Stimulated activated effector memory CD8-positive, alpha-beta T cell treated with anti-CD3 and anti-CD28 coated beads, Interleukin-12 subunit alpha, Interleukin-12 subunit beta, amount 100 ng/mL, for 72 hours (primary cell): ENCODE data around the gene ASXL1.
A peak's percentile ranks its signal among the peaks of the same experiment; 100 is the strongest.

ENCODE experiments used
- ATAC-seq: fragments of 150-1000 bp; cut with Tn5 transposase; 2 replicates; pipeline ENCODE4 v1.10.0; 2021
- DNase-seq, 2 donors: peaks; one replicate each; pipeline ENCODE4 v3.0.0; 2021 to 2022; ENCODE audit warnings: low spot score in 2 of 2
- H3K27ac Mint-ChIP-seq: one replicate; pipeline ENCODE4 v1.8.0; 2022; ENCODE audit warnings: mild to moderate bottlenecking, mixed read lengths
- H3K36me3 Mint-ChIP-seq: one replicate; pipeline ENCODE4 v1.8.0; 2022; ENCODE audit warnings: mild to moderate bottlenecking, mixed read lengths
- H3K4me1 Mint-ChIP-seq: one replicate; pipeline ENCODE4 v1.8.0; 2022; ENCODE audit warnings: mixed read lengths
- H3K4me3 Mint-ChIP-seq: one replicate; pipeline ENCODE4 v1.8.0; 2022; ENCODE audit warnings: mild to moderate bottlenecking, mixed read lengths
- H3K9me3 Mint-ChIP-seq: one replicate; pipeline ENCODE4 v1.8.0; 2022; ENCODE audit warnings: mixed read lengths

ASXL1 gene

DNA sequence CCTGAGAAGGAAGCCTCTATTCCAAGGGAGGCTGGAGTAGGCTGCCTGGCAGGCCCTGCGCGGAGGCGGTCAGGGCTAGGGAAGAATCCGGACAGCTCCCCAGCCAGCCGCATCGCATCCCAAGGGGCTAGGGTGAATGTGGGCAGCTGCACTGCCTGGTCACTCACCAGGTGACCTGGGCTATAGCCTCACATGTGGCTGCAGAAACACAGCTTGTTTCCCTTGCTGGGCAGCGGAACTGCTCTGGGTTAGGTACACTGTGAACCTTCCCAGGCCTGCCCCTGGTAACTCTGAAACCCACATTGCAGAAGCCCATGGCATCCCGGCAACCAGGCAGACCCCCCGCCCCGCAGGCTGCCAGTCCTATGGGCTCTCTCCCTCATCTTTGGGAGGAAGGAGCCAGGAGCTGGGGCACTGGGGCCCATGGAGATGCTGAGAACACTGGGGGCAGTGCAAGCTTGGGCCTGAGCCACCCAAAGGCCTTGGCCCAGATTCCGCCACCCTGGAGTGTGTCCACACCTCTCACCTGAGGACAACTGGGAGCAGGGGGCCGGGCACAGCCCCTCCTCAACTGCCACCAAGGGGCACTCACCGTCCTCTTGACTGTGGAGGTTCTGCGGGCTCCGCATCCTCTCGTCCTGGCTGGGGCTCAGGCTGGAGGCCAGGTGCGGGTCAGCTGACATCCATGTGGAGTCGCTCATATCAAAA lies 116.0 kb downstream of the ASXL1 start:
- Mint-ChIP-seq H3K4me1 (peaks cover 41% of the 10 kb centered on the region), H3K36me3 (peaks cover 8% of the 10 kb centered on the region), H3K27ac (peak overlapping the region; percentile 54), H3K4me3 (no peak overlapping the region), H3K9me3 (no peaks in the 10 kb centered on the region)
- DNase-seq, result no peak
- ATAC-seq, result no peak

DNA sequence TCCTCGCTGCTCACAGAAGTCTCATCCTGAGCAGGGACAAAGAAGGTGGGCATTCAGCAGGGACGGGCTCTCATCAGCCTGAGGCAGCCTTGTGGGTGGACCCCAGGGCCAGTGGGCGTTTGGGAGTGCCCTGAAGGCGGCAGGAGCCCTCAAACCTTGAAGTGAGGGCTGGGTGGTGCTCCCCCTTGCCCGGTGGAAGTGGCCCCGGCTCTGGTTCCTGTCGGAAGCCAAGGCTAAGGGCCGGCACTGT lies 116.5 kb downstream of the ASXL1 start:
- no peak overlapping the region for H3K27ac Mint-ChIP-seq
- no peak for DNase-seq
- H3K9me3 Mint-ChIP-seq, result no peaks in the 10 kb centered on the region
- ATAC-seq, result no peak
- peaks cover 45% of the 10 kb centered on the region for H3K4me1 Mint-ChIP-seq
- peaks cover 8% of the 10 kb centered on the region for H3K36me3 Mint-ChIP-seq
- H3K4me3 Mint-ChIP-seq, result no peak overlapping the region

- Mint-ChIP-seq H3K27ac (peak overlapping the region; percentile 89), H3K4me1 (peaks cover 49% of the 10 kb centered on the region), H3K4me3 (no peak overlapping the region), H3K36me3 (peaks cover 8% of the 10 kb centered on the region), H3K9me3 (no peaks in the 10 kb centered on the region)
- DNase-seq (no peak), ATAC-seq (peak; percentile 22)
These were observed 117.1 kb downstream of the ASXL1 start for GRCh38 chr20:32474967-32475811.

DNA sequence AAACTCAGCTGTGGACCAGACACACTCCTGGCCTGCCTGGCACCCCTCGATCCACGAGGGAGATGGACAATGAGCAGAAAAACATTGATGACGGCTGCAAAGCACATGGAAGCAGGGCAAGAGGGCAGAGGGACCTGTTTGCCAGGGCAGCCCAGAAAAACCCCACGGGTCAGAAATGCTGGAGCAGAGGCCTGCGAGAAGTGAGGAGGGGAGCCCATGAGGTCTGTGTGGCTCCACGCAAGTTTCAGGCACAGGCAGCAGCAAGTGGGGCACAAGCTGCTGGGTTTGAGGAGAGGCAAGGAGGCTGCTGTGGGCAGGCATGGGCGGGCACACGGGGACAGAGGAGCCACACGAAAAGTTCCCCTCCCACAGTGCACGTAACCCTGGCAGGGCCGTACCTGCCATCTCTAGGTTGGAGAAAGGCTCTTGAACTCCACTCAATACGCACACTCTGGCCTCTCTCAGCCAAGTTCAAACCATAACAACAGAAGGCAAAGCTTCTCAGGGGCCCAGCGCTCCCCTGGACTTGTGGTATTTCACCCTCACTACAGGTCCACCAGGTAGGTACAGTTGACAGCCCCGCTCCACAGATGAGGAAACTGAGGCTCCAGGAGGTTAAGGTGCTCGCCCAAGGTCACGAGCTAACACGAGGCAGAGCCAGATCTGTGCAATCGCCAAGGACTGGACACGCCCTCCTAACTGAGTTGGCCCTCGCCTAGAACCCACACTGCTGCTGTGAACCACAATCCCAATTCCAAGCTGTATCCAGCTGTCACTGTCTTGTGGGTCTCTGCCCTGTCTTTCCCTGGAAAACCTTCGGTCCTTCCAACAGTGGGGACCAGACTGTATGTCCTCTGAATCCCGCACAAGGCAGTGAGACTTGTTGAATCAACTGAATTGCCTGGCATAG lies 118.8 kb downstream of the ASXL1 start:
- no peak for ATAC-seq
- no peaks in the 10 kb centered on the region for H3K9me3 Mint-ChIP-seq
- no peak for DNase-seq
- no peak overlapping the region for H3K4me3 Mint-ChIP-seq
- H3K36me3 Mint-ChIP-seq, result peaks cover 8% of the 10 kb centered on the region
- peaks cover 48% of the 10 kb centered on the region for H3K4me1 Mint-ChIP-seq
- H3K27ac Mint-ChIP-seq, result peak overlapping the region; percentile 89

DNA sequence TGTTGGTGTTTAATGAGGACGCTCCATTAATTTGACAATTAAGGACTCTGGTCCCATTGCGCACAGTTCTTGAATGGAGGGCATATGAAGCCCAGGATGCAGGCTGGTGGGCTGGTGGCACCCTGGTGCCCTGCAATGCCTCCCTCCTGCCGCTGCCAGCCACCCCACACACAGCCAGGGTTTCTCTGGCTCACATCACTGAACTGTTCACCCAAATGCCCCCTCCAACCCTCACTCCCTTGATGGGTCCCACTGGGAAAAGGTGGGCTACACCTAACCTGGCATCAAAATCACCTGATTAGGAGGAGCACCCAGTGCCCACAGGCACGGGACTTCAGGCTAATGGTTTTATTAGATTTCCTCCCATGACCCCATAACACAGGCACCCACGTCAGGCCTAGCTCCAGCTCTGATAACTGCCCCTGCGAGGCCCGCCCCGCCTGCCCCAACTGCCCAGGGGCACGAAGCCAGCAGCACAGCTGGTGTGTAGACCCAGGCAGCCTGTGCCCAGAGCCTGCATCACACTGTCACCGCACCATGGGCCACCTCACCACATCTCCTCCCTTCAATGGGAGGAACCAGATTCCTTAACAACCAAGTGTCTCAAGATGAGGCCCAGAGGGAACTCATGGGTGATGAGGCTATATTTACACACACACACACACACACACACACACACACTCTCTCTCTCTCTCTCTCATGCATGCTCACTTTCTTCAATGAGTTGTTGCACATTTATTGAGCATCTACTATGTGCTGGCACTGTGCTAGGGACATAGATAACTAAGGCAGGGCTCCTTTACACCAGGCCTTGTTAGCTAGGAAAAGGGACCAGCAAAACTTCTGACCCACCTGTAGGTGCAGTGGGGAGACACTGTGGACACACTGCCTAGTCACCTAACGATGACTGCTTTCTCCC lies 119.7 kb downstream of the ASXL1 start:
- Mint-ChIP-seq H3K27ac (peak overlapping the region; percentile 89), H3K9me3 (no peaks in the 10 kb centered on the region), H3K4me1 (peaks cover 48% of the 10 kb centered on the region), H3K4me3 (no peak overlapping the region), H3K36me3 (peaks cover 8% of the 10 kb centered on the region)
- DNase-seq (no peak), ATAC-seq (no peak)

DNA sequence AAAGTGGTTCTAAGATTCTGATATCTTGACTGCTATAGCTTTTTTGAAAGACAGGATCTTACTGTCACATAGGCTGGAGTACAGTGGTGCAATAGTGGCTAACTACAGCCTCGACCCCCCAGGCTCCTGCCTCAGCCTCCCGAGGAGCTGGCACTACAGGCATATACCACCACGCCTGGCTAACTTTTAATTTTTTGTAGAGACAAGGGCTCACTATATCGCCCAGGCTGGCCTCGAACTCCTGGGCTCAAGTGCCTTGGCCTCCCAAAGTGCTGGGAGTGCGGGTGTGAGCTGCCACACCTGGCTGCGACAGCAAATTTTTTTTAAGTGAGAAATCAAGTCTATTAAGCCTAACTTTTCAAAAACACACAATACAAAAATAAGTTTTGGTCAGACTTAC lies 120.4 kb downstream of the ASXL1 start:
- Mint-ChIP-seq H3K27ac (peak overlapping the region; percentile 89), H3K9me3 (no peaks in the 10 kb centered on the region), H3K36me3 (peaks cover 4% of the 10 kb centered on the region), H3K4me1 (peaks cover 48% of the 10 kb centered on the region), H3K4me3 (no peak overlapping the region)
- DNase-seq (no peak), ATAC-seq (no peak)

GRCh38 chr20:32479012-32479411 lies 120.9 kb downstream of the ASXL1 start:
- ATAC-seq, result no peak
- Mint-ChIP-seq H3K4me3 (no peak overlapping the region), H3K4me1 (peaks cover 48% of the 10 kb centered on the region), H3K27ac (peak overlapping the region; percentile 79), H3K9me3 (no peaks in the 10 kb centered on the region), H3K36me3 (no peaks in the 10 kb centered on the region)
- no peak for DNase-seq

- Mint-ChIP-seq H3K4me1 (peaks cover 48% of the 10 kb centered on the region), H3K27ac (peak overlapping the region; percentile 79), H3K9me3 (no peaks in the 10 kb centered on the region), H3K36me3 (peaks cover under 1% of the 10 kb centered on the region), H3K4me3 (no peak overlapping the region)
- no peak for DNase-seq
- ATAC-seq, result no peak
These were observed 121.6 kb downstream of the ASXL1 start for GRCh38 chr20:32479697-32480171.

DNA sequence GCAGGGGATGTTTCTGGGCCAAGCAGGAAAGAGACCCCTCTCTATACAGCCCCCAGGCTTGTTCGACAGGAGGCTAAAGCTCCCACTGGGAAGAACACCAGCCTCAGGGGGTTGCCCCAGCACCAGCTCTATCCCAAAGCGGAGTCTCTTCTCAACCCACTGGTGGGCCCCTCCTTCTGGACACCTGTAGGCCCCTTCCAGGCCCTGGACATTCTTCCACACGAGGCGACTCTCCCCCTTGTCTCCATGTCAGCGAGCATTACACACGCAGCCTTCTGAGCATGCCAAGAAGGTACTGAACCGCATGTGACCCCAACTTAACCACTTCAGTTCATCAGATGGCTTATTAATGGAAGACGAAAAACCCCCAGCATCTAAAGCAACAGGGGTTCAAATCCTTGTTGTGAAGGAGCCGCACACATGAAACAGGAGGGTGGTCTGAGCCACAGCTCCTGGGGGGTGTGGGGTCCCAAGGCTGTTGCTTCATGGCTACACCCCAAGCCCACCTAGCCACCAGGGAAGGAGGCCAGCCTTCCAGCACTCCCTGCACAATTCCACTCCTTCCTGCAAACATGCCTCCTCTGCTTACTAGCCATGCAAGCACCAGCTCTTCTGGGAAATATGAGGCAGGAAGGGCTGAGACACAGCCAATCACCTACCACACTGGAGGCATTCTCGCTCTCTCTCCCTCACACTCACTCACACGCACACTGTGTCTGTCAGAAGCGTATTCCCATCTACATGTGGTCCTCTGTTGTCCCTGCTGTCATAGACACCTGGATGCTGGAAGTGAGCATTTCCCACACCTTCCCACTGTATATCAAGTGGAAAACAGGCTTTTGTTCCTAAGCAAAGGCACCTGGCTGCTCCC lies 122.5 kb downstream of the ASXL1 start:
- no peaks in the 10 kb centered on the region for H3K9me3 Mint-ChIP-seq
- H3K27ac Mint-ChIP-seq, result peak overlapping the region; percentile 5
- DNase-seq, result no peak
- ATAC-seq, result no peak
- H3K4me3 Mint-ChIP-seq, result no peak overlapping the region
- peaks cover 56% of the 10 kb centered on the region for H3K4me1 Mint-ChIP-seq
- peaks cover 7% of the 10 kb centered on the region for H3K36me3 Mint-ChIP-seq

DNA sequence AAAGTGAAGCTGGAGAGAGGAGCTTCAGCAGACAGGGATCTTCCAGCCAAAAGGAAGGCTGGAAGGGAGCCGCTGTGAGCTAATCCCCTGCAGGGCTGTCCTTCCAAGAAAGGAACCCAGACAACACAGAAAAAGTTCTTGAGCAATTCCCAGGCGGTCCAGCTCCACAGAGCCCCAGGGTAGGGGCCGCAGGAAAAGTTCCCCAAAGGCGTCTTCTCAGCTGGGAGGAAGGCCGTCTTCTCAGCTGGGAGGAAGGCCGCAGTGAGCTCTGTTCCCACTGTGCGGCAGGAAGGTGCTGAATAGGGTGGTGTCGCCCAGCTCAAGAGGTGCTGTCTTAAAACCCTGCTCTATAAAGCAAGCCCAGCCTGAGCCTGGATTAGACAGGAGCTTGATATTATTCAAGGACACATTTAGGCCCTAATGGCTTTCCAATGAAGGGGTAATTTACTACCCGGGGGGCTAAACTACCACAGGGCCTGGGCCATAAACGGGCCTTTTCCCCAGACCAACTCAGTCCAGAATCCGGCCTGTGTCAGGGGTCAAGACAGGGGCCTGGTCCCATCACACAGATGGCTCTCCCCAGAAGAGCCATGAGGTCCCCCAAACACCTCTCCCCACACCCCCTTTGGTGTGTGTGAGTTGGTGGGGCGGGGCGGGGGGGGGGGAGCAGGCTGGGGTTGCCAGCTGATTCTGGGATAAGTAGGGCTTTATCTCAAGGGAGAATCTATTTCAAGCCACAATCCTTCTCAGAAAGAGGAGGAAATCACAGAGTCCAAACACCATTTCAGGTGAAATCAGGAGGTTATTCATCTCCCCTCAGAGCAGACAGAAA lies 123.4 kb downstream of the ASXL1 start:
- DNase-seq (no peak), ATAC-seq (no peak)
- no peaks in the 10 kb centered on the region for H3K9me3 Mint-ChIP-seq
- H3K4me1 Mint-ChIP-seq, result peaks cover 54% of the 10 kb centered on the region
- peak overlapping the region; percentile 5 for H3K27ac Mint-ChIP-seq
- peaks cover 13% of the 10 kb centered on the region for H3K36me3 Mint-ChIP-seq
- H3K4me3 Mint-ChIP-seq, result peak overlapping the region; percentile 78

DNA sequence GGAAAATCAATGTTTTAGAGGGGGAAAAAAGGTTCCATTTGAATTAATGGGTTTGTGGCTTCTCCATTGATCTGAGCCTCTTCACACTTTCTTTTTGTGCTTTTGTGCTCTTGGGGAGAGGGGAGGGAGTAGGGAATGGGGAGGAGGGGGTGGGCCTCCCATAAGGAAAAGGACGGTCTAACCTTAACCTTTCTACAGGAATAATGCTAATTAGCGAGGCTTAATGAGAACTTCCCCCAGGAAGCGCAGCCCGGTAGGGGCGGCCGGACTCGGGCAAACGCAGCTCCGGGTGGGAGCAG lies 124.0 kb downstream of the ASXL1 start:
- H3K36me3 Mint-ChIP-seq, result peaks cover 14% of the 10 kb centered on the region
- ATAC-seq, result no peak
- peaks cover 48% of the 10 kb centered on the region for H3K4me1 Mint-ChIP-seq
- DNase-seq, result no peak
- H3K4me3 Mint-ChIP-seq, result peak overlapping the region; percentile 78
- no peaks in the 10 kb centered on the region for H3K9me3 Mint-ChIP-seq
- no peak overlapping the region for H3K27ac Mint-ChIP-seq

- Mint-ChIP-seq H3K4me3 (peak overlapping the region; percentile 78), H3K36me3 (peaks cover 14% of the 10 kb centered on the region), H3K27ac (no peak overlapping the region), H3K9me3 (no peaks in the 10 kb centered on the region), H3K4me1 (peaks cover 43% of the 10 kb centered on the region)
- DNase-seq, result peak in 1 of 2 donors; percentile 57
- ATAC-seq, result peak; percentile 17
These were observed 124.5 kb downstream of the ASXL1 start for GRCh38 chr20:32482442-32483261.
